ENCODE data around the gene GRM1.

DNA sequence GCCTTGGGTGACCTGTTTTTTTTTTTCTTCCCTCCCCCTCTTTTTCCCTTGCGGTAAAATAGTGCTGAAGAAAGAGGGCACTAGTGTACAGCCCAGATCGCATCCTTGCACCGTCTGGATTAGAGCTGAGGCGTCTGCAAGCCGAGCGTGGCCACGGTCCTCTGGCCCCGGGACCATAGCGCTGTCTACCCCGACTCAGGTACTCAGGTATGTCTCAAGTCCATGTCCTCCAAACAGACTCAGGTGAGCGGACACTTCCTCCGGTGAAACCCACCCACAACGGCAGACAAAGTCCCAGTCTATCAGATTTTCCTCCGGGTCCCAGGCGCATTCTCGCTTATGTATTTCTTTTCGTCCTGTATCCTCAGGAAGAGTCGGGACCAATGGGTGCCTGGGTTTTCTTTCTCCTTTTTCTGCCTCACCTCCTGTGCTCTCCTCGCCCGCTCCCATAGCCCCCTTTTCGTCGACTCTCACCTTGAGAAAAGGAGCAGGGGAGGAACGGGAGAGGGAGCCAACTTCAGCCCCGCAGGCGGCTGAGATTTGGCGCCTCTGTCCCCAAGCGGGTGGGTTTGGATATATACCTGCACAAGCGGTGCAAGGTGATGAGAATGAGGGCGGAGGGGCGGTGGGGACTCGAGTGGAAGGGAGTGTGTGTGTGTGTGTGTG is 1.1 kb upstream of the GRM1 start:
- TF ChIP-seq, protein P1, sequence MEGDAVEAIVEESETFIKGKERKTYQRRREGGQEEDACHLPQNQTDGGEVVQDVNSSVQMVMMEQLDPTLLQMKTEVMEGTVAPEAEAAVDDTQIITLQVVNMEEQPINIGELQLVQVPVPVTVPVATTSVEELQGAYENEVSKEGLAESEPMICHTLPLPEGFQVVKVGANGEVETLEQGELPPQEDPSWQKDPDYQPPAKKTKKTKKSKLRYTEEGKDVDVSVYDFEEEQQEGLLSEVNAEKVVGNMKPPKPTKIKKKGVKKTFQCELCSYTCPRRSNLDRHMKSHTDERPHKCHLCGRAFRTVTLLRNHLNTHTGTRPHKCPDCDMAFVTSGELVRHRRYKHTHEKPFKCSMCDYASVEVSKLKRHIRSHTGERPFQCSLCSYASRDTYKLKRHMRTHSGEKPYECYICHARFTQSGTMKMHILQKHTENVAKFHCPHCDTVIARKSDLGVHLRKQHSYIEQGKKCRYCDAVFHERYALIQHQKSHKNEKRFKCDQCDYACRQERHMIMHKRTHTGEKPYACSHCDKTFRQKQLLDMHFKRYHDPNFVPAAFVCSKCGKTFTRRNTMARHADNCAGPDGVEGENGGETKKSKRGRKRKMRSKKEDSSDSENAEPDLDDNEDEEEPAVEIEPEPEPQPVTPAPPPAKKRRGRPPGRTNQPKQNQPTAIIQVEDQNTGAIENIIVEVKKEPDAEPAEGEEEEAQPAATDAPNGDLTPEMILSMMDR (IDR thresholded peaks at IDR 0.05; ENCODE audit: insufficient read depth, low read length) = no peak
- TF ChIP-seq POLR2AphosphoS5 (IDR thresholded peaks at IDR 0.05; ENCODE audit: low read depth) (no peak), GABPA (IDR thresholded peaks at IDR 0.05; ENCODE audit: low read depth) (no peak), SPI1 (IDR thresholded peaks at IDR 0.05; ENCODE audit: borderline replicate concordance, low read depth) (no peak)
- TF ChIP-seq, protein P2, sequence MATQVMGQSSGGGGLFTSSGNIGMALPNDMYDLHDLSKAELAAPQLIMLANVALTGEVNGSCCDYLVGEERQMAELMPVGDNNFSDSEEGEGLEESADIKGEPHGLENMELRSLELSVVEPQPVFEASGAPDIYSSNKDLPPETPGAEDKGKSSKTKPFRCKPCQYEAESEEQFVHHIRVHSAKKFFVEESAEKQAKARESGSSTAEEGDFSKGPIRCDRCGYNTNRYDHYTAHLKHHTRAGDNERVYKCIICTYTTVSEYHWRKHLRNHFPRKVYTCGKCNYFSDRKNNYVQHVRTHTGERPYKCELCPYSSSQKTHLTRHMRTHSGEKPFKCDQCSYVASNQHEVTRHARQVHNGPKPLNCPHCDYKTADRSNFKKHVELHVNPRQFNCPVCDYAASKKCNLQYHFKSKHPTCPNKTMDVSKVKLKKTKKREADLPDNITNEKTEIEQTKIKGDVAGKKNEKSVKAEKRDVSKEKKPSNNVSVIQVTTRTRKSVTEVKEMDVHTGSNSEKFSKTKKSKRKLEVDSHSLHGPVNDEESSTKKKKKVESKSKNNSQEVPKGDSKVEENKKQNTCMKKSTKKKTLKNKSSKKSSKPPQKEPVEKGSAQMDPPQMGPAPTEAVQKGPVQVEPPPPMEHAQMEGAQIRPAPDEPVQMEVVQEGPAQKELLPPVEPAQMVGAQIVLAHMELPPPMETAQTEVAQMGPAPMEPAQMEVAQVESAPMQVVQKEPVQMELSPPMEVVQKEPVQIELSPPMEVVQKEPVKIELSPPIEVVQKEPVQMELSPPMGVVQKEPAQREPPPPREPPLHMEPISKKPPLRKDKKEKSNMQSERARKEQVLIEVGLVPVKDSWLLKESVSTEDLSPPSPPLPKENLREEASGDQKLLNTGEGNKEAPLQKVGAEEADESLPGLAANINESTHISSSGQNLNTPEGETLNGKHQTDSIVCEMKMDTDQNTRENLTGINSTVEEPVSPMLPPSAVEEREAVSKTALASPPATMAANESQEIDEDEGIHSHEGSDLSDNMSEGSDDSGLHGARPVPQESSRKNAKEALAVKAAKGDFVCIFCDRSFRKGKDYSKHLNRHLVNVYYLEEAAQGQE (IDR thresholded peaks at IDR 0.05; ENCODE audit: insufficient replicate concordance, low read depth) = no peak

All from HL-60 (cell line).